GM18909 (cell line): Measurements from ENCODE around the gene CSH2.
"Not testable (repeated sequence)": the region's sequence is repeated elsewhere in the genome, so short reads cannot be mapped to it uniquely, and the experiment has no call there.

ENCODE experiments used
- ATAC-seq: cut with Tn5 transposase; IDR thresholded peaks from one replicate; pipeline ENCODE4 v1.9.1; 2021; ENCODE audit warnings: mild to moderate bottlenecking; ENCODE audit not compliant: unreplicated experiment, poor library complexity

The CSH2 gene

DNA sequence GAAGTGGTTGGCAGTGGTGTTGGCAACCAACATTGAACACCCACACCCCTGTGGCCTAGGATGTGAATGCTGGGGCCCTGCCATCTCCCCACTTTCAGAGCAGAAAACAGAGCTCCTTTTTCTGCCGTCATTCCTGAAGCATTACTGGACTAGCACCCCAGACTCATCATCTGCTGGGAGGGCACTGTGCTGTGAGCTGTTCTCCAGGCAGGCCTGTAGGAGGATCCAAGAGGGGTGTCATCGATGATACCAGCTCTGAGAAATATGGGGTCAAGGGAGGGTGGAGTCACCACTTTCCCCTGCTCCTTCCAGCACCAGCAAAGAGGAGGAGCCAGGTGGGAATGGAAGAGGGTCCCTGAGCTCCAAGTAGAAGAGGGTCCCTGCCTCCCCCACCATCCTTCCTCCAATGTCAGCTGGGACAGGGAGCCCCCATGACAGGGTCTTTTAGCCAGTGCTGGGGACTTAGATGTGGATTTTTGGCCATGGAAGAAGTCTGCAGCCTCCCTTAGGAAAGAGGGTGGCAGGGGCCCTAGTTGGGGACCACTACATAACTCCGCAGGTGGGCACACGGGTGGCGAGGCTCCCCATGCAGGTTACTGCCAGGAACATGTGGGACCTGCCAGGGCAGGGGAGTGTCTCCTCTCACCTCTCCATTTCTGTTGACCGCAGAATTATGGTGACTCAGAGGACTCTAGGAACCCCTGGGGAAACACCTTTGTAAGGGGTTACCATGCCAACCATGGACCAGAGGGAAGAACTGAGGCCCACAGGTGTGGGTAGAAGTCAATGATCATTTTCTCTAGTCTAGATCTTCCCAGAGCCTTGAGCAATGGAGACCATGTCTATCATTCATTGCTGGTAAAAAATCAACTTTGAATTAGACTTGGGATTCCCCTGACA, 25.7 kb upstream of the CSH2 start:
- not testable (repeated sequence) for ATAC-seq

DNA sequence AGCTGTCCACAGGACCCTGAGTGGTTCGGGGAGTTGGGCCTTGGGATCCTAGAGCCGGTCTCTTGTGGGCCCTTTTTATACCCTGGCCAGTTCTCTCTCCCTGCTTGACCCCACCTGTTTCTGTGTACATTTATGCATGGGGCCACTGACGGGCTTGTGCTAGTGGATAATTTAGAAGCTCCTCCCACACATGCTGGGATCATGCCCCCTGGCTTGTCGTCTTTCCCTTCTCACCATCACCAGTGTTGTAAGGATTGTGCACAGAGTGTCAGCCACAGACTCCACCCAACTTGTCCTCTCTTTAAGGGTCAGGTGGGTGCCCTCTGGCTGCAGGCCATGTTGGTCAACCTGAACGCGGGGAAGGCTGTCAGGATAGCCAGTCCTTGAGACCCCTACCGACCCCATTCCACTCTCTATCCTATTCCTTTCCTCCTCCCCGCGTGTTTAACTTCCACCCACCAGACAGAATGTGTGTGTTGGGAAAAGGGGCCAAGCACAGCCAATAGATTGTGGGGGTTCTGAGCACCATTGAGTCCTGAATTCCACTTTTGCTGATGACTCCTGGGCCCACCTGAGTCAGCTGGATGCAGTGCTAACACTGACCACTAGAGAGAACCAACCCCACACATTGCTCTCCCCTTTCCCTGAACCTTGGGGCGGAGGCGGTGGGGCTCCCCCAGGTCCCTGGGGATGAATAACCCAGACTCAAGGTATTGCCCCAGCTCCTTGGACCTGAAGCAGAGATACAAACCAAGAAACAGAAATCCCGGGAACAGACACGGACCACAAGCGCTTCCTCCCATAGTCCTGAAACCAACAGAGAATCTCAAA, 23.3 kb upstream of the CSH2 start, which contains the start of gene CSH1:
Gene CSH1, minus strand, starts transcription at position 51 of the 831 bp plus-strand sequence. CDS start 63 bp downstream, outside the sequence.
- not testable (repeated sequence) for ATAC-seq

DNA sequence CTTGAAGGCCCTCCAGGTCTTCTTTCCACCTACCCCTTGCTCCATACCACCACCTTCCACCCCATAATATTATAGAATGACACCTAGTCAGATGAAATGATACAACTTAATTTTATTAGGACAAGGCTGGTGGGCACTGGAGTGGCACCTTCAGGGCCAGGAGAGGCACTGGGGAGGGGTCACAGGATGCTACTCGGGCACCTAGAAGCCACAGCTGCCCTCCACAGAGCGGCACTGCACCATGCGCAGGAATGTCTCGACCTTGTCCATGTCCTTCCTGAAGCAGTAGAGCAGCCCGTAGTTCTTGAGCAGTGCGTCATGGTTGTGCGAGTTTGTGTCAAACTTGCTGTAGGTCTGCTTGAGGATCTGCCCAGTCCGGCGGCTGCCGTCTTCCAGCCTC, 21.3 kb upstream of the CSH2 start:
- not testable (repeated sequence) for ATAC-seq

DNA sequence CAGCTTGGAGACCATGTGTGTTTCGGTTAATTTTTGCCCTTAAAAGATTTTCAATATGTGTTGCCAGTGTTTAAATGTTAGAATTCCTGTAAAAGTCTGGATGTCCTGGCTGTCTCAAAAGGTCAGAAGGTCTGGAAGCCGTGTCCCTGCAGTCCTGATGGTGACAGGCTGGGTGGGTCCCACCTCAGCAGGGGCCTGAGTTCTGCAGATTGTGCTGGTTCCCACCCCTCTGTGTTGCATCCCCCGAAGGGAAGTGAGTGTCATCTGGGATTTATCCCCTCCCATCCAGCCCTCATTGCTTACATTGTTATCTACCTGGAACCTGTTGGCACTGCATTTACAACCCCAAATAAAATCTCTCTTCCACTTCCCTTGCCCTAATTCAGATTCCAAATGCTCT, 20.5 kb upstream of the CSH2 start:
- ATAC-seq: not testable (repeated sequence)

DNA sequence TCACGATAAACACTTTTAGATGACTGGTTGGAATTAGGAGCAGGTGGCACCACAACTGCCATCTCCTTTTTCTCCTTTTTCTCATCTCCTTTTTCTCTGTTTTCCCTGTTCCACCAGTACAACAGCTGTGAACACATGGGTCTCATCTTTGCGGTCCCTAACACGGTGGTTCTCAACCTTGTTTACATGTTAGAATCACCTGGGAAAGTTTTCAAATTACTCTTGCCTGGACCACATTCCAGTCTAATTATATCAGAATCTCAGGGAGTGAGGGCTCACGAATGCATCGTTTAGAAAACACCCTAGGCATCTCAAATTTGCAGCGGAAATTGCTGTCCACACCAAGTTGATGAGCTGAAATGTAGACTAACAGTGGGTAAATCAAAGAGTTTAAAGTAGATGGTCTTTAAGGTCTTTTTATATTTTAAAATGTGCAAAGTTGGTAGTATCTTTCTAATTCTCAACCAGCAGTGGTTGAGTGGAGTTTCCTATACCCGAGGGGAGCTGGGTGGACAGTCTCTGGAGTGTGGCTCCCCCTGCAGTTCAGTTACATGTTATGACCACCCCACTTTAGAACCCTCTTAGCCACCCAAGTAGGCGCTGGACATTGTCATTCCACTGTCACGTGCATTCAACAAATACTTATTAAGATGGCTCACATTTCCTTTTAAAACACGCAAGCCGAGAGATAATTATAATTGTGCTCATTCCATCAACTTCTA, 19.0 kb upstream of the CSH2 start:
- ATAC-seq: not testable (repeated sequence)

DNA sequence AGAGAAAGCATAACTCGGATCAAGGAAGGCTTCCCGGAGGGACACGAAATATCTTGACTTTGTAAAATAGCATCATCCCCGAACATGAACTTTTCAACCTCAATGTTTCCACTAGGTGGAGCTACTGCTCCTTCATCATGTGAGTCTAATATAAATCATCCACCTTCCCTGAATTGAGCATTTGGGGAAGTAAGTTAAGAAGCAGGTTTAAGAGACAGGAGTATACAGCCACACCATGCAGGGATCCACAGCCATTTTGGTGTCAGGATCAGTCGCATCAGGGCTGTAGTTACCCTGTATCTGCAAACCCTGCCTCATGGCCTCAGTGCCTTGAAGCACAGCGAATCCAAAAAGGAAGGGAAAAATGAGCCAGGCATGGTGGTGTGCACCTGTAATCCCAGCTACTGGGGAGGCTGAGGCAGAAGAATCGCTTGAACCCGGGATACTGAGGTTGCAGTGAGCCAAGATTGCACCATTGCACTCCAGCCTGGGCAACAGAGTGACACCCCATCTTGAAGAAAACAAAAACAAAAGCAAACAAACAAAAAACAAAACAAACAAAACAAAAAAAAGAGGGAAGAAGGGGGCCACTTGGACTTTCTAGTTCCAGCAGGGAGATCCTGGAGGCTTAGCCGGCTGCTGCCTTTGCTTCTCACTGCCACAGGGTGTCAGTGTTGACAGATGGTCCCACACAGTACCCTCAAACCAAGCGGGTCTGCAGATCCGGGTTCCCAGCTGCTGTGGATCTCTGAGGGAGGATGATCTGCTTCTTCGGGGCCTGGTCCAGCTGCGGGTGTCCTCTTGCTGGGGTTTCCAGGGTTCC, 15.8 kb upstream of the CSH2 start:
- not testable (repeated sequence) for ATAC-seq

DNA sequence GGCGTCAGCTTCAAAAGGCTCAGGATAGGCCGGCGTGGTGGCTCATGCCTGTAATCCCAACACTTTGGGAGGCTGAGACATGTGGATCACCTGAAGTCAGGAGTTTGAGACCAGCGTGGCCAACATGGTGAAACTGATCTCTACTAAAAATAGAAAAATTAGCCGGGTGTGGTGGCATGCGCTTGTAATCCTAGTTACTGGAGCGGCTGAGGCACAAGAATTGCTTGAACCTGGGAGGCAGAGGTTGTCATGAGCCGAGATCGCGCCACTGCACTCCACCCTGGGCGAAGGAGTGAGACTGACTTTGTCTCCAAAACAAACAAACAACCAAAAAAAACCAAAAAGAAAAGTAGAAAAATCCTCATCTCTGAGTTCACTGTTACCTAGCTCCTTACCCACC, 11.6 kb upstream of the CSH2 start:
- not testable (repeated sequence) for ATAC-seq

DNA sequence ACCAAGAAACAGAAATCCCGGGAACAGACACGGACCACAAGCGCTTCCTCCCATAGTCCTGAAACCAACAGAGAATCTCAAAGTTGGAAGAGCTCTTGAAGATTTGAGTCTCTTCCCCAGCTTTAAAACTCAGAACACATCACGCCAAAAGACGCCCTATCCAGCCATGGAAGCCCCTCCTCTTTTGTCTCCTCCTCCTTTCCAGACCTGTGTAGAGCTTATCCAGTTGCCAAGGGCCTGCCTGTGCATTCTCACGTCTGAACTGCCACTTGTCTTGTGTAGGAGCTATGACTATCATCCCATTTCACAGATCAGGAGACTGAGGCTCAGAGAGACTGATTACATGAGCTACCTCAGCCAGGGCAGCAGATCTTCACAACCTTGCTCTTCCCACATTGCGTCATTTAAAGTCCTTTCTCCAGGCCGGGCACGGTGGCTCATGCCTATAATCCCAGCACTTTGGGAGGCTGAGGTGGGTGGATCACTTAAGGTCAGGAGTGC, 9.2 kb upstream of the CSH2 start:
- not testable (repeated sequence) for ATAC-seq

DNA sequence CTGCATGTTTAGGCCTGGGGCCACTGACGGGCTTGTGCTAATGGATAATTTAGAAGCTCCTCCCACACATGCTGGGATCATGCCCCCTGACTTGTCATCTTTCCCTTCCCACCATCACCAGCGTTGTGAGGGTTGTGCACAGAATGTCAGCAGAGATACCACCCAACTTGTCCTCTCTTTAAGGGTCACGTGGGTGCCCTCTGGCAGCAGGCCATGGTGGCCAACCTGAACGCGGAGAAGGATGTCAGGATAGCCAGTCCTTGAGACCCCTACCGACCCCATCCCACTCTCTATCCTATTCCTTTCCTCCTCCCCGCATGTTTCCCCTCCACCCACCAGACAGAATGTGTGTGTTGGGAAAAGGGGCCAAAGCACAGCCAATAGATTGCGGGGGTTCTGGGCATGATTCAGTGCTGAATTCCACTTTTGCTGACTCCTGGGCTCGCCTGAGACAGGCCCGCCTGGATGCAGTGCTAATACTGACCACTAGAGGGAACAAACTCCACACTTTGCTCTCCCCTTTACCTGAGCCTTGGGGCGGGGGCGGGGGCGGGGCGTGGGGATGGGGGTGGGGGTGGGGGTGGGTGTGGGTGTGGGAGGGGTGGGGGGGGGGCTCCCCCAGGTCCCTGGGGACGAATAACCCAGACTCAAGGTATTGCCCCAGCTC, 8.6 kb upstream of the CSH2 start, which contains the start of gene GH2:
Gene GH2, minus strand, starts transcription at position 10 of the 667 bp plus-strand sequence. CDS start 143 bp downstream, outside the sequence.
- ATAC-seq: no peak

DNA sequence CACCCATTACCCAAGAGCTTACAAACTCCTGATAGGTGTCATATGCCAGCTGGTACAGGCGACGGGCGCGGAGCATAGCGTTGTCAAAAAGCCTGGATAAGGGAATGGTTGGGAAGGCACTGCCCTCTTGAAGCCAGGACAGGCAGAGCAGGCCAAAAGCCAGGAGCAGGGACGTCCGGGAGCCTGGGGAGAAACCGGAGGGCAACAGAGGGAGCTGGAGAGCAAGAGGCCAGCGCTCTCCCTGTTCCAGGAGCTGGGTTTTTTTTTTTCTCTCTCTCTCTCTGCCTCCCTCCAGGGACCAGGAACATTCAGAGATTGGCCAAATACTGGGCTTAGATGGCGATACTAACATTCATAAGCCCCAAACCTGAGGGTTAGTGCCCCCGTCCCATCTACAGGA, 7.9 kb upstream of the CSH2 start:
- not testable (repeated sequence) for ATAC-seq

DNA sequence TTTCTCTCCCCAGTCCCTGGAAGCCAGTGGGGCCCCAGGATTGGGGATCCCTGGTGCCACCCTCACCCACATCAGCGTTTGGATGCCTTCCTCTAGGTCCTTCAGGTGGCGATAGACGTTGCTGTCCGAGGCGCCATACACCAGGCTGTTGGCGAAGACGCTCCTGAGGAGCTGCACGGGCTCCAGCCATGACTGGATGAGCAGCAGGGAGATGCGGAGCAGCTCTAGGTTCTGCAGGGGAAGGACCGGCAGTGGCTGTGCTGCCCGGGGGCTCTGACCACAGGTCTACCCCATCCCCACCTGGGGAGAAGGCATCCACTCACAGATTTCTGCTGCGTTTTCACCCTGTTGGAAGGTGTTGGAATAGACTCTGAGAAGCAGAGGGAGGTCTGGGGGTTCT, 7.2 kb upstream of the CSH2 start:
- ATAC-seq: no peak

DNA sequence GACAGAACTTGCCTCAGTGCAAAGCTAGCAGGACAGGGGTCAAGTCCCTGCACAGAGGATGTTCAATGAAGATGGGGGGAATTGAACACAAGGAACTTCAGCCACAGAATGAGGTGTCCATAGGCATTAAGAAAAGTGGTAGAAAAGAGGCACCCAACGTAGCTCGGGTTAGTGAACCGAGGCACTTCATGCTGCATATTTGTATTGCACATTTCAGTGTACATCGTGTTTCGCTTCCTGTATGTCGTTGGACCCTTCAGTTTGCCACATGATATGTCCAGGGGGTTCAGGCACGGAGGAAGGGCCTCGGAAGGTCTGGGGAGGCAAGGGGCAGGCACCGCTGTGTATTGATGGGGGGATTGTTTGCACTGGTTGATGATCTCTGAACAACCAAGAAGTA, 4.9 kb upstream of the CSH2 start:
- not testable (repeated sequence) for ATAC-seq

DNA sequence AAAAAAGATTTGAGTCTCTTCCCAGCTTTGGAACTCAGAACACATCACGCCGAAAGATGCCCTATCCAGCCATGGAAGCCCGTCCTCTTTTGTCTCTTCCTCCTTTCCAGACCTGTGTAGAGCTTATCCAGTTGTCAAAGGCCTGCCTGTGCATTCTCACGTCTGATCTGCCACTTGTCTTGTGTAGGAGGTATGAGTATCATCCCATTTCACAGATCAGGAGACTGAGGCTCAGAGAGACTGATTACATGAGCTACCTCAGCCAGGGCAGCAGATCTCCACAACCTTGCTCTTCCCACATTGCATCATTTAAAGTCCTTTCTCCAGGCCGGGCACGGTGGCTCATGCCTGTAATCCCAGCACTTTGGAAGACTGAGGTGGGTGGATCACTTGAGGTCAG, 1.2 kb upstream of the CSH2 start:
- ATAC-seq: not testable (repeated sequence)

DNA sequence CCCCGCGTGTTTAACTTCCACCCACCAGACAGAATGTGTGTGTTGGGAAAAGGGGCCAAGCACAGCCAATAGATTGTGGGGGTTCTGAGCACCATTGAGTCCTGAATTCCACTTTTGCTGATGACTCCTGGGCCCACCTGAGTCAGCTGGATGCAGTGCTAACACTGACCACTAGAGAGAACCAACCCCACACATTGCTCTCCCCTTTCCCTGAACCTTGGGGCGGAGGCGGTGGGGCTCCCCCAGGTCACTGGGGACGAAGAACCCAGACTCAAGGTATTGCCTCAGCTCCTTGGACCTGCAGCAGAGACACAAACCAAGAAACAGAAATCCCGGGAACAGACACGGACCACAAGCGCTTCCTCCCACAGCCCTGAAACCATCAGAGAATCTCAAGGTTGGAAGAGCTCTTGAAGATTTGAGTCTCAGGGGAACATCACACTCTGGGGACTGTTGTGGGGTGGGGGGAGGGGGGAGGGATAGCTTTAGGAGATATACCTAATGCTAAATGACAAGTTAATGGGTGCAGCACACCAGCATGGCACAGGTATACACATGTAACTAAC, 667 bp upstream of the CSH2 start:
- not testable (repeated sequence) for ATAC-seq

DNA sequence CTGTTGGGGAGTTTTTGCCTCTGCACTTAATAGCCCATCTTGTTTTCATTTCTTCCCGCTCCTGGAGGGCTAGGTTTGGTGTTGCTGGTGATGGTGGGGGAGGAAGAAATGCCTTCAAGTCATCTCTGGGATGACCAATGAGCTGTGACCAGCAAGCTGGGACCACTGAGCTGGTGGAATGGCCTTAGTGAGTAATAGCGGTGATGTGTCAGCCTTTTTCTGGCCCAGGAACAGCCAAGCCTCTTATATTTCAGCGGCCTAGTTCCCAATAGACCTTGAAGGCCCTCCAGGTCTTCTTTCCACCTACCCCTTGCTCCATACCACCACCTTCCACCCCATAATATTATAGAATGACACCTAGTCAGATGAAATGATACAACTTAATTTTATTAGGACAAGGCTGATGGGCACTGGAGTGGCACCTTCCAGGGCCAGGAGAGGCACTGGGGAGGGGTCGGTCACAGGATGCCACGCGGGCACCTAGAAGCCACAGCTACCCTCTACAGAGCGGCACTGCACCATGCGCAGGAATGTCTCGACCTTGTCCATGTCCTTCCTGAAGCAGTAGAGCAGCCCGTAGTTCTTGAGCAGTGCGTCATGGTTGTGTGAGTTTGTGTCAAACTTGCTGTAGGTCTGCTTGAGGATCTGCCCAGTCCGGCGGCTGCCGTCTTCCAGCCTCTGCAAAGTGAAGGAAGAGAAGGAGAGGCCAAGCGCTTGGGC, 1.7 kb downstream of the CSH2 start:
- ATAC-seq: not testable (repeated sequence)

DNA sequence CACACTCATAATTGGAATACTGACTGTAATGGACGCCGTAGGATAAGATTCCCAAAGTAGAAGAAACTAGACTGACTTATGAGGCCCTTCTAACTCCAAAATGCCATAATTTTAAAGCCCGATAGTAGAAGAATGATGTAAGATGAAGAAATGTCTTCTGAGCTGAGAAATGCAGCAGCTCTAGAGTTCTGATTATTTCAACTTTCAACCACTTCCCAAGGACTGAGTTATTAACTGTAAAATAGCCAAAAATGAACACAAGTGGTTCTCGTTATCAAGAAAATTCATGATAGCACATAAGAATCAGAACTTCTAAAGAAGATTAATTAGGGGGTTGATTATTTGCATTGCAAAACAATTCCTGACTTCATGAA, 3.2 kb downstream of the CSH2 start:
- ATAC-seq: not testable (repeated sequence)

DNA sequence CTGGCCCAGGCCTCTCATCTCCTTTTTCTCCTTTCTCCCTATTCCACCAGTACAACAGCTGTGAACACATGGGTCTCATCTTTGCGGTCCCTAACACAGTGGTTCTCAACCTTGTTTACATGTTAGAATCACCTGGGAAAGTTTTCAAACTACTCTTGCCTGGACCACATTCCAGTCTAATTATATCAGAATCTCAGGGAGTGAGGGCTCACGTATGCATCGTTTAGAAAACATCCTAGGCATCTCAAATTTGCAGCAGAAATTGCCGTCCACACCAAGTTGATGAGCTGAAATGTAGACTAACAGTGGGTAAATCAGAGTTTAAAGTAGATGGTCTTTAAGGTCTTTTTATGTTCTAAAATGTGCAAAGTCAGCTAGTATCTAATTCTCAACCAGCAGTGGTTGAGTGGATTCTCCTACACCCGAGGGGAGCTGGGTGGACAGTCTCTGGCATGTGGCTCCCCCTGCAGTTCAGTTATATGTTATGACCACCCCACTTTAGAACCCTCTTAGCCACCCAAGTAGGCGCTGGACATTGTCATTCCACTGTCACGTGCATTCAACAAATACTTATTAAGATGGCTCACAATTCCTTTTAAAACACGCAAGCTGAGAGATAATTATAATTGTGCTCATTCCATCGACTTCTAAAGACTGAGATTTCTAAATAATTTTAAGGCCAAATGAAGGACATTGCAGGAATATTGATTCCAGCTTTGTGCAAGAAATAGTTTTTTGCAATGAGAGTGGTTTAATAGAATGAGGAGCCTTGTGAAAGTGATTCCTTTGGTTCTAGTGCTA, 3.8 kb downstream of the CSH2 start:
- ATAC-seq: not testable (repeated sequence)
